GM18861 (cell line): ENCODE results near the gene PAX3.

Experiments used
- ATAC-seq: cut with Tn5 transposase; IDR thresholded peaks from one replicate; pipeline ENCODE4 v1.9.1; 2021; ENCODE audit not compliant: unreplicated experiment

Gene PAX3

GRCh38 chr2:222298311-222299150 lies at the start of gene PAX3:
Gene PAX3, minus strand, starts transcription at chr2:222298998. Its CDS starts 383 bp downstream, at chr2:222298615.
- ATAC-seq: no peak

- no peak for ATAC-seq
Measured at GRCh38 chr2:222341331-222341730, 42.5 kb upstream of the PAX3 start.

- ATAC-seq: no peak
Measured at GRCh38 chr2:222338374-222338773, 39.6 kb upstream of the PAX3 start.

DNA sequence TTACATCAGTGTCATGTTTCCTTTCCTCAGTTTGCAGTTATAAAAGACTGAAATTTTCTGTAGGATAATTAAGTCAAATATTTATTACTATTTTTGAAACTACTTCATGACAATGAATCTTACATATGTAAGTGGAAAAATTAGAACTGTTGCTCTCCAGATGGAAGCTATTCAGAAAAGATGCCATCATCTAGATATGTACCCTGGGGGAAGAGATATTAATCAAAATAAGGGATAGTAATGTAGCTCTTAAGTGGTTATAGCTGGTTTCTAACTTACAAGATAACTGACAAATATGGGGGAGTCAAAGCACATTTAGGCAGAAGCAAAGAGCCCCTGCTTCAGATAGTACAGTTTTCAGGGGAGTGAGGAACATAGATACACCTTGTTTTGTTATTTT lies 38.1 kb upstream of the PAX3 start:
- no peak for ATAC-seq

DNA sequence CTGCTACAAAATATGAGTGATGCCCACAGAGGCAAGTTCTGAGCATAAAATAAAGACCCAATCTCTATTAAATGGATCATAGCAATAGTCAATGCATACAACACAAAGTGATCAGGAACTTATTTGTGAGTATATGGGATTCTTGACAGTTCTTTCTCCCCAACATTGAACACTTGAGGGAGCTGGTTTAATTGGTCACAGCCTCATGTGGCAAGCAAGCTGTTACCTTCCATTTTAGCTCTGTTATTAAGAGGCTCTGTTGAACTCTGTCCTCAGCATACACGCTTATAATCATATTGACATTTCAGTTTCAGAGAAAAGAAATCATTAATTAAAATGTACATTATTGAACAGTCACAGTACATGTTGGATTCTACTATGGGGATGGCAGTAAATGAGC lies 37.6 kb upstream of the PAX3 start:
- ATAC-seq: no peak

- ATAC-seq: no peak
Measured at GRCh38 chr2:222334914-222335313, 36.1 kb upstream of the PAX3 start.

GRCh38 chr2:222333397-222333796 lies 34.6 kb upstream of the PAX3 start:
- ATAC-seq: no peak

- no peak for ATAC-seq
Measured at GRCh38 chr2:222332116-222332515, 33.3 kb upstream of the PAX3 start.

DNA sequence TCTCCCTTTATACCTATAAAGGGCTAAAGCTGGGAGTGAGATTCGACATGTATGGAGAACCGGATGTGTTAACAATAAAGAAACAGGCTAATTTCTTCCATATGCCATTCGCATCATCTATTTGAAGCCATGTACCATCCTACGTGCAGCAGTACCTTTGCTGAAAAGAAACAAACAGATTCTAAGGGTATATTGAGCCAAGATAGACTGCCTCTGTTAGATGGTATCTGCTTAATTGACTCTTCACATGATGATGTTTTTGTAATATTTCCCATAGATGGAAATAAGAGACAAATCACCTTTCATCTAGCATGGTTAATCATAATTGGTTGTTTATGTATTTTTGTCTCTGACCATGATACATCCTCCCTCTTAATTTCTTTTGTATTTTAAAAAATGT lies 32.1 kb upstream of the PAX3 start:
- no peak for ATAC-seq

DNA sequence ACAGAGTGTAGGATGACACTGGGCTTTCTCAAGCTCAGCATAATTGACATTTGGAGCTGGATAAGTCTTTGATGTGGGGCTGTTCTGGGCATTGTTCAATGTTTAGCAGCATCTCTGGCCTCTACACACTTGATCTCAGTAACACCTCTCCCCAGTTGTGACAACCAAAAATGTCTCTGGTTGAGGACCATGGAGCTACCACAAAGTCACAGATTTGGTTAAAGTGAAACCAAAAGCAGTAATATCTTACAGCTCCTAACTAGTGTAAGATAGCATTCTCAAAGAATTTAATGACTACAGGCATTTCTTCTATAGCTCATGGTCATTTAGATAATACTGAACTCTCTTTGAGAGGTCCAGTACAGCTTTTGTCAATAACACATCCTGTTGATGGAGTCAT lies 23.4 kb upstream of the PAX3 start:
- peak; percentile 22 for ATAC-seq

DNA sequence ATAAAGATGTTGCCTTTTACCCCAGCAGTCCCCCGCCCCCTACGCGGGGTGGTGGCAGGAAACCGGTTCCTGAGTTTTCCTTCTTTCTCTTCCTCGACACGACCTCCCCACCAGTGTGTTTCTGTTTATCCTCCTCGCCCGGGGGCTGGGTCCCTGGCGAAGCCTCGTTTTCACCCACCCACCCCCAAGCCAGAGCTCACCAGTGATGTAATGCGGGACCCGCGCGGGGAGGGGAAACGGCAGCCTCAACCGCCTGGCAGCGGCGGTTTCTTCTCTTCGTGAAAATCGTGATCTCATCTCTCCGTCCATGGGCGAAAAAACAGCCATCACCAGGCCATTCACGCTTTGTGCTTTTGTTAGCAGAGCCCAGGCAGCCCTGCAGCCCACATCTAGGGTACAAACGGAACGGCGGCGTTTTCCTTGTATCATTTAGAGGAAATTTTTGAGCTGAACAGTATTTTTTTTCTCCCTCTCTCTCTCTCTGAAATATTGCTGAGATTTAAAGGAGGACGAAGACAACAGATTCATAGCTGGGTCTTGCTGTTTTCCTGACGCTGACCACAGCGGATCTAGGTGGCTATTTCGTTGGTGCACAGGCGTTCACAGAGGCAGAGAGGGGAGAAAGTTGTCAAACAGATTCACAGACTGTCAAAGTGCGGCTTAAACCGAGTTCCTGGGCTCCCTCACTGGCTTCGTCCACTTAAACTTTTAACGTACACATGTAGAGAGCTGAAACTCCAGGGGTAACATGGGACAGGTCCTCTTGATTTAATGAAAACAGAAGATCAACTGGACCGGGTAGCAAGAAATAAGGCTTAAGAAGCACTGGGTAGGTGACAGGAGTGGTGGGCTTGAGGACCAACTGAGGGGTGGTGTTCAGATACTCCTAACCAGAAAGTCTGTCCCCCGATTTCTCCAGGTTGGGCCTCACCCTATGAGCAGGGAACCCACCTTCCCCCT lies 21.9 kb upstream of the PAX3 start:
- no peak for ATAC-seq

- ATAC-seq: peak; percentile 40
Measured at GRCh38 chr2:222319586-222320435, 21.0 kb upstream of the PAX3 start.

GRCh38 chr2:222318712-222319585 lies 20.2 kb upstream of the PAX3 start:
- ATAC-seq: peak; percentile 26

GRCh38 chr2:222318026-222318711 lies 19.4 kb upstream of the PAX3 start:
- peak; percentile 37 for ATAC-seq

DNA sequence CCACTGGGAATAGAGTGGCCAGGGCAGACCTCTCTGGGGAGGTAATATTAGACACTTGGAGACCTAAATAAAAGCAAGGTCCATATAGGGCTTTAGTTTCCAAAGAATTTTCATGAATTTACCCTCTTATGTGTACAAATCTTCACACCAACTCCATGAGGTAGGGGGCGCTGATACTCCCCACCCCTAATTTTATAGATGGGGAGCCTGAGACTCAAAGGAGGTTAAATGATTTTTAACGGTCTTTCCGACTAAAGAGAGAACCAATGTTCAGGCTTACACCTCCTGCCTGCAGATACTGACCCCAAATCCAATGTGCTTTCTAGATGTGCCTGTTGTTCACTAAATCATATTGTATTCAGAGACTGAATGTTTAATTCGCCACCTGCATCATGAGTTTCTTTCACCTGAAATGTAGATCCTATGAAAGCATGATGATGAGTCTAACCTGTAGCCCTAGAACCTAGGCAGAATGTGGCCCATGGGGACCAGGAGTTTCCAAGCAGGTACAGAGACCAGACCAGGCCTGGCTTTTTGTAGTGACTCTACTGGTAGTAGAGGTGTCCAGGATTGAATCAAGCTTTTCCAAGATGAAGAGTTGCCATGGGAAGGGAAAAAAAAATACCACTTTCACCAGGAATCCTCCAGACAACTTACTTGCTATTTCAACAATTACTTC lies 16.8 kb upstream of the PAX3 start:
- ATAC-seq: no peak

- no peak for ATAC-seq
Measured at GRCh38 chr2:222313816-222314215, 15.0 kb upstream of the PAX3 start.

DNA sequence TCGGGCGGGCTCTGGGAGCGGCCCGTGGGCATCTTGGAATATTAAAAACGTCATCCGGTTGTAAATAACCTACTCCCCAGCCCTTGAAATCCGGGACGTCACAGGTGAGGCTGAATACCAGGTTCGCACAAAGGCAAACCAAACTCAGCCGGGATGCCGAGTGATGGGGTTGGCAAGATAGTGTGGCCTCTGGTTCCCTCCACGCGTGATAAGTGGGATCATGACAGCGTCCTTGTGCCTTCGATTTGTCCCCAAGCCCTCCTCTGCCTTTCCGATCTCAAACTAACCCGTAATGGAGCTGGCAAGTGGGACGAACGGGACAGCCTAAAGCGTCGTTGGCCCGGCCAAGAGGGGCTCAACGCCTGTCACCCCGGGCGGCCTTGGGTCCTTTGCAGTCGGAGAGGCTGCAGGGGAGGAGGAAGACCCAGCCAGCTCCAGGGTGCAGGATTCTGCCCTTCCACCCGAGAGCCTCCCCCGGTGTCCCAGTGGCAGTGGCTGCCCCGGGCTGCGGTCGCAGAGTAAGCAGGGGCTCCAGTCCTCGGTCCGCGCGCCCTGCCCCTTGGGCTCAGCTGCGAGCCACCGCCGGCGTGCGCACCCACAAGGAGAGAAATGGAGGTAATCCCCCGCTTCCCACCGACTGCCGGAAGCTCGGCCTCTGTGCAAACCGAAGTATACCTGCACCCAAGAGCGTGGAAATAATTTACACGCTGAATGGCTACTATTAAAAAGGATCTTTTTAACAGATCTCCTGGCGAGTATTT lies 13.4 kb upstream of the PAX3 start:
- ATAC-seq: no peak

DNA sequence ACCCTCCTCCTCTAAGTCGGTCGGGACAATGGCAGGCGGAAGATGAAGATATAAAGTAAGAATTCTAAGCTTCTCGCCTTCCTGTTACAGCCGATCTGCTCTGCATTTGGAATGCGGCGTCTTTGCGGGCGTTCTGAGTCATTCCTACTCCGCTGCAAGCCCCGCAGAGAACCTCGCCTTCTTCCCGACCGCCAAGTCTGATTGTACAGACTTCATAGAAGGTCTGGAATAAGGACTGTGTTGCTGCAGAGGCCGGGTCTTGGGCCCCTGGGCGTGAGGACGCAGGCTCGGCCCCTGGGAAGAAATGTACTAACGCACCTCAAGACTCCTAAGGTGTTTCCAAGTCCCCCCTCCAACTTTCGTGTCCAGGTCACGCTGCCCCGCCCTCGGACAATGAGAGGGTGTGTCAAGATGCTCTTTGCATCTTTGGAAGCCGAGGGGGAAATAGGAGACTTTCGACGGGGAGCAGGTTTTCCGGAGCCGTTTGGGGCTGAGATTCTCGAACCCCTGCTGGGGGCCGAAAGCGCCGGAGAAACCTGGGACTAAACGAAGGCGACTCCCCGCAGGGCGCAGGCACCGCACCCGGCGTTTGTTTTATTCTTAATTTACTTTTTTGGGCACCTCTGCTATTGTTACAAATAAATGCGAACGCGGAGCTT lies 12.7 kb upstream of the PAX3 start:
- no peak for ATAC-seq
